Measurements from ENCODE around the gene CASP8AP2. TPM values are rescaled to one million over a fixed set of nuclear protein-coding genes. Genes with fewer than 3 reads are reported as not detected.

The CASP8AP2 gene
- total and polyA plus RNA-seq, 2 donors from 2014 or later, result 2.4 to 17.5 TPM

GRCh38 chr6:89789980-89790379 lies 39.7 kb upstream of the CASP8AP2 start:
- no peak for FAIRE-seq
- TF ChIP-seq, protein P1, sequence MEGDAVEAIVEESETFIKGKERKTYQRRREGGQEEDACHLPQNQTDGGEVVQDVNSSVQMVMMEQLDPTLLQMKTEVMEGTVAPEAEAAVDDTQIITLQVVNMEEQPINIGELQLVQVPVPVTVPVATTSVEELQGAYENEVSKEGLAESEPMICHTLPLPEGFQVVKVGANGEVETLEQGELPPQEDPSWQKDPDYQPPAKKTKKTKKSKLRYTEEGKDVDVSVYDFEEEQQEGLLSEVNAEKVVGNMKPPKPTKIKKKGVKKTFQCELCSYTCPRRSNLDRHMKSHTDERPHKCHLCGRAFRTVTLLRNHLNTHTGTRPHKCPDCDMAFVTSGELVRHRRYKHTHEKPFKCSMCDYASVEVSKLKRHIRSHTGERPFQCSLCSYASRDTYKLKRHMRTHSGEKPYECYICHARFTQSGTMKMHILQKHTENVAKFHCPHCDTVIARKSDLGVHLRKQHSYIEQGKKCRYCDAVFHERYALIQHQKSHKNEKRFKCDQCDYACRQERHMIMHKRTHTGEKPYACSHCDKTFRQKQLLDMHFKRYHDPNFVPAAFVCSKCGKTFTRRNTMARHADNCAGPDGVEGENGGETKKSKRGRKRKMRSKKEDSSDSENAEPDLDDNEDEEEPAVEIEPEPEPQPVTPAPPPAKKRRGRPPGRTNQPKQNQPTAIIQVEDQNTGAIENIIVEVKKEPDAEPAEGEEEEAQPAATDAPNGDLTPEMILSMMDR (IDR thresholded peaks at IDR 0.05; ENCODE audit: borderline replicate concordance, extremely low read depth, insufficient read depth), result no peak
- intact Hi-C loops (cut with DNase I), result no loop called here
- no peak for DNase-seq
- Histone ChIP-seq H3K27ac (ENCODE audit: low read depth in 2 of 2, low read length in 2 of 2) (no peak overlapping the region), H3K27me3 (ENCODE audit: control insufficient read depth, insufficient read depth, low read length) (no peaks in the 10 kb centered on the region), H3K4me1 (ENCODE audit: control insufficient read depth in 2 of 3, insufficient read depth in 2 of 3, low read depth in 1 of 3, low read length in 3 of 3) (no peaks in the 10 kb centered on the region), H3K9me3 (ENCODE audit: control insufficient read depth in 2 of 3, insufficient read depth in 1 of 3, low read length in 3 of 3) (no peaks in the 10 kb centered on the region), H3K36me3 (ENCODE audit: control insufficient read depth in 2 of 3, insufficient read depth in 3 of 3, low read length in 3 of 3) (peaks cover 5 to 22% (median 19%) of the 10 kb centered on the region in 3 donors), H3K9ac (ENCODE audit: low read length in 3 of 3) (no peak overlapping the region), H3K4me3 (ENCODE audit: low read length in 3 of 3) (no peak overlapping the region)

GRCh38 chr6:89790403-89790802 lies 39.3 kb upstream of the CASP8AP2 start:
- peaks cover 5 to 21% (median 19%) of the 10 kb centered on the region in 3 donors for H3K36me3 ChIP-seq (ENCODE audit: control insufficient read depth in 2 of 3, insufficient read depth in 3 of 3, low read length in 3 of 3)

DNA sequence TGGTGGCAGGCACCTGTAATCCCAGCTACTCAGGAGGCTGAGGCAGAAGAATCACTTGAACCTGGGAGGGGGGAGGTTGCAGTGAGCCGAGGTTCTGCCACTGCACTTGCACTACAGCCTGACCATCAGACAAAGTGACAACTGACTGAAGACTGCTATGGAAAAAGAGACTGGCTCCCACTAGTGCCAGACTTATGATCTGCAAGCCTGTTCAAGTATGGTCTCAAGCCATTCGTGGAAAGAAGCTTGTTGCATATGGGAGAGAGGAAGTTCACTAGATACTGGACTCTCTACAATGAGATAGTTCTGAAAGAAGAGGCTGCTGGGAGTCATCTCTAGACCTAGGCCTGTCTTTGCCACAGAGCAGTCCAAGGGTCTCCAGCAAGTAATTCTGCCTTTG lies 36.8 kb upstream of the CASP8AP2 start:
- H3K27ac ChIP-seq (ENCODE audit: low read depth in 2 of 2, low read length in 2 of 2), result no peak overlapping the region
- H3K4me3 ChIP-seq (ENCODE audit: low read length in 3 of 3), result no peak overlapping the region
- H3K4me1 ChIP-seq (ENCODE audit: control insufficient read depth in 2 of 3, insufficient read depth in 2 of 3, low read depth in 1 of 3, low read length in 3 of 3), result no peaks in the 10 kb centered on the region
- peak in 3 of 5 donors; percentile 15 to 30 (median 27) for DNase-seq
- FAIRE-seq, result no peak
- no peaks in the 10 kb centered on the region for H3K27me3 ChIP-seq (ENCODE audit: control insufficient read depth, insufficient read depth, low read length)
- H3K9ac ChIP-seq (ENCODE audit: low read length in 3 of 3), result no peak overlapping the region
- TF ChIP-seq, protein P1 (IDR thresholded peaks at IDR 0.05; ENCODE audit: borderline replicate concordance, extremely low read depth, insufficient read depth), result peak; percentile 33
- H3K9me3 ChIP-seq (ENCODE audit: control insufficient read depth in 2 of 3, insufficient read depth in 1 of 3, low read length in 3 of 3), result no peaks in the 10 kb centered on the region
- intact Hi-C loops (cut with DNase I), result no loop called here
- H3K36me3 ChIP-seq (ENCODE audit: control insufficient read depth in 2 of 3, insufficient read depth in 3 of 3, low read length in 3 of 3), result peaks cover 5 to 19% (median 14%) of the 10 kb centered on the region in 3 donors

More at GRCh38 chr6:89790403-89790802, 39.3 kb upstream of the CASP8AP2 start:
- no peaks in the 10 kb centered on the region for H3K4me1 ChIP-seq (ENCODE audit: control insufficient read depth in 2 of 3, insufficient read depth in 2 of 3, low read depth in 1 of 3, low read length in 3 of 3)
- TF ChIP-seq, protein P1 (IDR thresholded peaks at IDR 0.05; ENCODE audit: borderline replicate concordance, extremely low read depth, insufficient read depth), result no peak
- H3K9me3 ChIP-seq (ENCODE audit: control insufficient read depth in 2 of 3, insufficient read depth in 1 of 3, low read length in 3 of 3), result no peaks in the 10 kb centered on the region
- no peak overlapping the region for H3K4me3 ChIP-seq (ENCODE audit: low read length in 3 of 3)
- no peak overlapping the region for H3K27ac ChIP-seq (ENCODE audit: low read depth in 2 of 2, low read length in 2 of 2)
- intact Hi-C loops (cut with DNase I), result no loop called here
- FAIRE-seq (no peak), DNase-seq (no peak)
- no peaks in the 10 kb centered on the region for H3K27me3 ChIP-seq (ENCODE audit: control insufficient read depth, insufficient read depth, low read length)
- no peak overlapping the region for H3K9ac ChIP-seq (ENCODE audit: low read length in 3 of 3)

DNA sequence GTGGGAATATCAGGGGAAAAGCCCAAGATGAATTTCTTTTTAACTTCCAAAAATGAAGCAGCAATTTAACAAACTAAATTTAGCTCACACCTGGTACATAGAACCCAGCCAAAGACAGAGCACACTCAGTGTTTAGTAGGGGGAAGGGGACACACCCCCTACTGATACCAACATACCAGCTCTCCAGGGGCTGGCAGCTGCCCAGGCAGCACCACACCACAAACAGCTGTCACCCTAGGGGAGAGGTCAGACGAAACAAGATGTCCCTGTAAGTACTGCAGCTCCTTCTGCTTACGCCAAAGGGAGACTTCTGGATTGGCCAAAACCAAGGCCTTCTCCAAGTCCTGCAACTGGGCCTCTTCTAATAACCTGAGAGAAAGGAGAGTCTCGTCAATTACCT lies 36.1 kb upstream of the CASP8AP2 start:
- Histone ChIP-seq H3K9me3 (ENCODE audit: control insufficient read depth in 2 of 3, insufficient read depth in 1 of 3, low read length in 3 of 3) (no peaks in the 10 kb centered on the region), H3K9ac (ENCODE audit: low read length in 3 of 3) (no peak overlapping the region), H3K4me1 (ENCODE audit: control insufficient read depth in 2 of 3, insufficient read depth in 2 of 3, low read depth in 1 of 3, low read length in 3 of 3) (no peaks in the 10 kb centered on the region), H3K27me3 (ENCODE audit: control insufficient read depth, insufficient read depth, low read length) (no peaks in the 10 kb centered on the region), H3K36me3 (ENCODE audit: control insufficient read depth in 2 of 3, insufficient read depth in 3 of 3, low read length in 3 of 3) (peaks cover 5 to 19% (median 11%) of the 10 kb centered on the region in 3 donors), H3K27ac (ENCODE audit: low read depth in 2 of 2, low read length in 2 of 2) (no peak overlapping the region), H3K4me3 (ENCODE audit: low read length in 3 of 3) (no peak overlapping the region)
- intact Hi-C loops (cut with DNase I), result no loop called here
- no peak for DNase-seq
- no peak for FAIRE-seq
- TF ChIP-seq, protein P1 (IDR thresholded peaks at IDR 0.05; ENCODE audit: borderline replicate concordance, extremely low read depth, insufficient read depth), result no peak

Data from kidney (tissue), 14 donors.